ENCODE measurements around the gene SPR. TPM values are rescaled to one million over a fixed set of nuclear protein-coding genes. Genes with fewer than 3 reads are reported as not detected.

The SPR gene
- total and polyA plus RNA-seq, 2 of the 4 experiments (the other 2 are of a cell fraction) = 14.3 to 17.4 TPM

DNA sequence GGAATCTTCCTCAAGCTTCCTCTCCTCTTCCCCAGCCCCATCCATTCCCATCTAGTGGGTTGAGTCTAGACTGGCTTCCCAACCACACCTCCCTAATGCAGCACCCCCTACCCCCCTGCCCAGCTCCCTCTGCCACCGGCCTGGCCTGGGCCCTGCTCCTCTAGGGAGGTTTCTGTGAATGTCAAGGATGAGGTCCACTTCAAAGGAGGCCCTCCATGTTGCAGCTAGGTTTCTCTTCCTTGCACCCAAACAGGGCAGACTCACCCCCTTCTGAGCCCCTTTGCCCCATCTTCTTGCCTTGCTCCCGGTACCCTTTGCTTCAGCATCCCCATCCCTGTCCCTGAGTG lies 48.4 kb downstream of the SPR start:
- H2AK5ac ChIP-seq (ENCODE audit: low read depth, low read length) = no peak overlapping the region
- H2AFZ ChIP-seq (replicated peaks; ENCODE audit: low read length, poor library complexity) = no peak overlapping the region
- no peak for TF ChIP-seq MAZ (IDR thresholded peaks at IDR 0.05; ENCODE audit: borderline replicate concordance, low read depth, low read length)
- no peak for TF ChIP-seq NFE2L2 (IDR thresholded peaks at IDR 0.05; ENCODE audit: low read depth, low read length)
- no peak for TF ChIP-seq MAFK (IDR thresholded peaks at IDR 0.05; ENCODE audit: low read depth, low read length)
- TF ChIP-seq CHD1 (IDR thresholded peaks at IDR 0.05; ENCODE audit: low read depth, low read length) = no peak
- TF ChIP-seq POLR2A (IDR thresholded peaks at IDR 0.05; ENCODE audit: low read depth, low read length) = no peak
- TF ChIP-seq FOS (IDR thresholded peaks at IDR 0.05; ENCODE audit: low read depth, low read length) = no peak
- no peak for TF ChIP-seq RFX5 (IDR thresholded peaks at IDR 0.05; ENCODE audit: low read depth, low read length)
- TF ChIP-seq CTCF (conservative IDR thresholded peaks at IDR 0.05; ENCODE audit: low read depth, low read length) = no peak
- TF ChIP-seq CEBPB (IDR thresholded peaks at IDR 0.05; ENCODE audit: low read depth, low read length) = no peak
- TF ChIP-seq SMC3 (IDR thresholded peaks at IDR 0.05; ENCODE audit: low read depth, low read length) = no peak
- no peak for TF ChIP-seq RAD21 (IDR thresholded peaks at IDR 0.05; ENCODE audit: low read length)
- no peak for TF ChIP-seq MXI1 (IDR thresholded peaks at IDR 0.05; ENCODE audit: borderline replicate concordance, low read depth, low read length)
- no peak for TF ChIP-seq ELK1 (IDR thresholded peaks at IDR 0.05; ENCODE audit: borderline replicate concordance, low read depth, low read length)
- no peak overlapping the region for H4K8ac ChIP-seq (ENCODE audit: low read depth in 2 of 2, low read length in 2 of 2)
- no peak overlapping the region for H2BK120ac ChIP-seq (ENCODE audit: low read depth, low read length)
- intact Hi-C loops (cut with micrococcal nuclease) = no loop called here
- ATAC-seq (ENCODE audit: low read depth) (no peak), DNase-seq (no peak)
- H3K9me1 ChIP-seq (ENCODE audit: insufficient read depth, low read length) = peaks cover 15% of the 10 kb centered on the region
- H3K9me3 ChIP-seq (ENCODE audit: control insufficient read depth, insufficient read depth, low read length) = no peaks in the 10 kb centered on the region
- dilution Hi-C loops (cut with HindIII; ENCODE audit: low sequenced_read_pairs, unreplicated experiment) = no loop called here
- H4K5ac ChIP-seq (ENCODE audit: low read depth, low read length) = no peak overlapping the region
- peaks cover 6% of the 10 kb centered on the region for H3K4me1 ChIP-seq (ENCODE audit: control insufficient read depth, insufficient read depth, low read length)
- BruUV-seq (replicated peaks) = no TSS peak
- H3K27ac ChIP-seq (ENCODE audit: insufficient read depth, low read length) = no peak overlapping the region
- H3K18ac ChIP-seq (ENCODE audit: low read depth, low read length) = no peak overlapping the region
- no peak overlapping the region for H3K4me2 ChIP-seq (ENCODE audit: low read depth, low read length)
- ChIA-PET POLR2A (ENCODE audit: unreplicated experiment) (no interaction called here), CTCF (no interaction called here)
- peaks cover 31% of the 10 kb centered on the region; the same call in 1 of the 2 replicates for H3K27me3 ChIP-seq (ENCODE audit: control insufficient read depth, insufficient read depth, low read length)
- H3K4ac ChIP-seq (ENCODE audit: low read depth, low read length) = no peak overlapping the region
- no peak overlapping the region for H3K14ac ChIP-seq (replicated peaks; ENCODE audit: low read depth, low read length)
- H2BK15ac ChIP-seq (ENCODE audit: low read depth, low read length) = no peak overlapping the region
- H3K23ac ChIP-seq (ENCODE audit: low read depth, low read length) = no peak overlapping the region
- no peak overlapping the region for H2AK9ac ChIP-seq (replicated peaks; ENCODE audit: low read depth, low read length, poor library complexity)
- no peak overlapping the region for H4K91ac ChIP-seq (ENCODE audit: insufficient read depth, low read depth, low read length)
- no peak overlapping the region for H2BK20ac ChIP-seq (ENCODE audit: low read depth, low read length)
- in situ Hi-C loops (cut with MboI; ENCODE audit: low sequenced_read_pairs) = no loop called here
- no peak overlapping the region for H3K9ac ChIP-seq (ENCODE audit: low read depth, low read length)
- no peaks in the 10 kb centered on the region for H3K36me3 ChIP-seq (ENCODE audit: control insufficient read depth, insufficient read depth, low read length)
- H3K79me1 ChIP-seq (ENCODE audit: low read depth in 1 of 2, low read length in 2 of 2) = no peaks in the 10 kb centered on the region
- no peak overlapping the region for H3K56ac ChIP-seq (ENCODE audit: extremely low read depth, insufficient read depth, low read length)
- no CpG with 5 or more reads among the region's 2 CpGs for WGBS, 2 experiments (ENCODE audit: extremely low coverage in 2 of 2, insufficient read length in 1 of 2)
- H3K4me3 ChIP-seq (ENCODE audit: insufficient read depth, low read depth, low read length) = no peak overlapping the region
- H4K20me1 ChIP-seq (ENCODE audit: insufficient read depth, low read length) = 0 out of 2 replicates have a peak, but pooled peaks cover 5% of the 10 kb centered on the region
- no peak overlapping the region for H2BK5ac ChIP-seq (ENCODE audit: low read depth, low read length, poor library complexity, severe bottlenecking)
